ENCODE results near the gene TP53BP2. TPM values are rescaled to one million over a fixed set of nuclear protein-coding genes. Genes with fewer than 3 reads are reported as not detected.
"Not testable (repeated sequence)": the region's sequence is repeated elsewhere in the genome, so short reads cannot be mapped to it uniquely, and the experiment has no call there.

The TP53BP2 gene
- total RNA-seq, 1 donor from 2014 or later: 63.8 TPM

GRCh38 chr1:223819730-223820514 lies 25.8 kb downstream of the TP53BP2 start:
- H3K9me3 Mint-ChIP-seq: no peaks in the 10 kb centered on the region
- H3K4me1 Mint-ChIP-seq: peaks cover 10% of the 10 kb centered on the region
- no peak for TF ChIP-seq CTCF (IDR thresholded peaks at IDR 0.05; ENCODE audit: unreplicated experiment)
- no peak for DNase-seq (ENCODE audit: low spot score in 2 of 2, unreplicated experiment in 2 of 2)
- peaks cover 11% of the 10 kb centered on the region for H3K36me3 Mint-ChIP-seq
- no peaks in the 10 kb centered on the region for H3K27me3 Mint-ChIP-seq (ENCODE audit: low read depth)
- H3K27ac Mint-ChIP-seq: peak overlapping the region; percentile 82
- no peak overlapping the region for H3K4me3 Mint-ChIP-seq

GRCh38 chr1:223817265-223817664 lies 28.5 kb downstream of the TP53BP2 start:
- H3K27me3 Mint-ChIP-seq (ENCODE audit: low read depth); DNase-seq (ENCODE audit: low spot score in 2 of 2, unreplicated experiment in 2 of 2); H3K4me1 Mint-ChIP-seq; H3K27ac Mint-ChIP-seq; H3K4me3 Mint-ChIP-seq; H3K9me3 Mint-ChIP-seq: not testable (repeated sequence)
- H3K36me3 Mint-ChIP-seq: peaks cover 26% of the 10 kb centered on the region

GRCh38 chr1:223815865-223816264 lies 29.9 kb downstream of the TP53BP2 start:
- H3K4me3 Mint-ChIP-seq: no peak overlapping the region
- H3K36me3 Mint-ChIP-seq: peaks cover 30% of the 10 kb centered on the region
- peaks cover 10% of the 10 kb centered on the region for H3K4me1 Mint-ChIP-seq
- no peak for DNase-seq (ENCODE audit: low spot score in 2 of 2, unreplicated experiment in 2 of 2)
- no peak overlapping the region for H3K27ac Mint-ChIP-seq
- no peaks in the 10 kb centered on the region for H3K27me3 Mint-ChIP-seq (ENCODE audit: low read depth)
- no peak for TF ChIP-seq CTCF (IDR thresholded peaks at IDR 0.05; ENCODE audit: unreplicated experiment)
- no peaks in the 10 kb centered on the region for H3K9me3 Mint-ChIP-seq

- peak overlapping the region; percentile 39 for H3K27ac Mint-ChIP-seq
- H3K9me3 Mint-ChIP-seq: no peaks in the 10 kb centered on the region
Measured at GRCh38 chr1:223815020-223815853, 30.5 kb downstream of the TP53BP2 start.

GRCh38 chr1:223813645-223814044 lies 32.1 kb downstream of the TP53BP2 start:
- Mint-ChIP-seq H3K27ac (no peak overlapping the region), H3K4me3 (no peak overlapping the region), H3K9me3 (no peaks in the 10 kb centered on the region), H3K4me1 (peaks cover 4% of the 10 kb centered on the region), H3K27me3 (ENCODE audit: low read depth) (no peaks in the 10 kb centered on the region), H3K36me3 (peaks cover 27% of the 10 kb centered on the region)
- no peak for DNase-seq (ENCODE audit: low spot score in 2 of 2, unreplicated experiment in 2 of 2)
- TF ChIP-seq CTCF (IDR thresholded peaks at IDR 0.05; ENCODE audit: unreplicated experiment): no peak

More at GRCh38 chr1:223815020-223815853, 30.5 kb downstream of the TP53BP2 start:
- Mint-ChIP-seq H3K4me3 (no peak overlapping the region), H3K4me1 (peaks cover 10% of the 10 kb centered on the region), H3K36me3 (peaks cover 34% of the 10 kb centered on the region), H3K27me3 (ENCODE audit: low read depth) (no peaks in the 10 kb centered on the region)
- TF ChIP-seq CTCF (IDR thresholded peaks at IDR 0.05; ENCODE audit: unreplicated experiment): no peak
- DNase-seq (ENCODE audit: low spot score in 2 of 2, unreplicated experiment in 2 of 2): no peak

- H3K36me3 Mint-ChIP-seq: peaks cover 39% of the 10 kb centered on the region
- H3K4me3 Mint-ChIP-seq: no peak overlapping the region
Measured at GRCh38 chr1:223811634-223812101, 34.1 kb downstream of the TP53BP2 start.

More at GRCh38 chr1:223811634-223812101, 34.1 kb downstream of the TP53BP2 start:
- TF ChIP-seq CTCF (IDR thresholded peaks at IDR 0.05; ENCODE audit: unreplicated experiment): no peak
- no peak for DNase-seq (ENCODE audit: low spot score in 2 of 2, unreplicated experiment in 2 of 2)
- H3K27me3 Mint-ChIP-seq (ENCODE audit: low read depth): no peaks in the 10 kb centered on the region
- peaks cover 4% of the 10 kb centered on the region for H3K4me1 Mint-ChIP-seq
- H3K27ac Mint-ChIP-seq: peak overlapping the region; percentile 13
- peaks cover 7% of the 10 kb centered on the region for H3K9me3 Mint-ChIP-seq

Data from mesothelial cell of epicardium (in vitro differentiated cells).